K562 (cell line): ENCODE measurements around the gene MYO15B. TPM values are rescaled to one million over a fixed set of nuclear protein-coding genes. Genes with fewer than 3 reads are reported as not detected.

ENCODE experiments used
- ARID1B ChIP-seq: fragments of 450-650 bp; IDR thresholded peaks from 2 replicates; pipeline ENCODE4 v1.6.1; 2016; ENCODE audit warnings: antibody characterized with exemption, mild to moderate bottlenecking, inconsistent platforms
- CAMTA2 ChIP-seq: fragments of 250-450 bp; sonication (Bioruptor Pico); conservative IDR thresholded peaks from 2 replicates; pipeline ENCODE4 v1.5.1; 2022
- CC2D1A ChIP-seq: fragments of 450-650 bp; IDR thresholded peaks from 2 replicates; pipeline ENCODE4 v1.6.1; 2017; ENCODE audit warnings: mild to moderate bottlenecking
- COPS2 ChIP-seq: fragments of 450-650 bp; conservative IDR thresholded peaks from 2 replicates; pipeline ENCODE4 v1.6.1; 2016; ENCODE audit warnings: mild to moderate bottlenecking, moderate library complexity
- CREM ChIP-seq: IDR thresholded peaks from 2 replicates; pipeline ENCODE4 v1.6.1; 2014; ENCODE audit warnings: antibody characterized with exemption, low read depth
- DACH1 ChIP-seq: fragments of 450-650 bp; IDR thresholded peaks from 2 replicates; pipeline ENCODE4 v1.6.1; 2018; ENCODE audit not compliant: partially characterized antibody
- EZH2 ChIP-seq: IDR thresholded peaks from 2 replicates; pipeline ENCODE4 v1.6.1; 2012; ENCODE audit warnings: low read depth, mild to moderate bottlenecking, inconsistent platforms, low read length, borderline replicate concordance
- GTF2A2 ChIP-seq: IDR thresholded peaks from 2 replicates; pipeline ENCODE4 v1.6.1; 2016; ENCODE audit warnings: mild to moderate bottlenecking, missing genetic modification characterization, missing compliant biosample characterization
- HMG20A ChIP-seq: fragments of 450-650 bp; formaldehyde crosslinking; conservative IDR thresholded peaks from 2 replicates; pipeline ENCODE4 v1.4.0; 2020; ENCODE audit warnings: mild to moderate bottlenecking, mixed read lengths
- JUND ChIP-seq, 2 experiments: IDR thresholded peaks; 2 replicates in 1 of 2; 3 replicates in 1 of 2; pipeline ENCODE4 v1.6.1; 2011; ENCODE audit warnings: borderline replicate concordance in 2 of 2, low read depth in 2 of 2, low read length in 2 of 2, improper control_type of control experiment in 1 of 2, missing biosample characterization in 1 of 2, missing genetic modification characterization in 1 of 2, missing genetic modification reagents in 1 of 2
- MTA2 ChIP-seq: fragments of 450-650 bp; IDR thresholded peaks from 2 replicates; pipeline ENCODE4 v1.6.1; 2016; ENCODE audit warnings: low read depth
- MYBL2 ChIP-seq, 2 experiments: fragments of 450-650 bp in 1 of 2; sonication (generic) in 1 of 2; formaldehyde crosslinking in 1 of 2; IDR thresholded peaks; 2 replicates each; pipeline versions ENCODE4 v1.6.1 to v1.8.1; 2017 to 2022; ENCODE audit warnings: borderline replicate concordance in 1 of 2, inconsistent platforms in 1 of 2, low read depth in 1 of 2, mild to moderate bottlenecking in 1 of 2, missing genetic modification reagents in 1 of 2, moderate library complexity in 1 of 2
- NFXL1 ChIP-seq: fragments of 450-650 bp; formaldehyde crosslinking; IDR thresholded peaks from 2 replicates; pipeline ENCODE4 v1.4.0; 2021; ENCODE audit warnings: mild to moderate bottlenecking
- SMAD4 ChIP-seq: fragments of 250-450 bp; sonication (Bioruptor Pico); conservative IDR thresholded peaks from 2 replicates; pipeline ENCODE4 v1.8.0; 2021; ENCODE audit warnings: inconsistent platforms, mild to moderate bottlenecking, moderate library complexity
- SRSF7 ChIP-seq: fragments of 200-400 bp; formaldehyde crosslinking; optimal IDR thresholded peaks from 2 replicates; pipeline ENCODE3; 2017; ENCODE audit warnings: mild to moderate bottlenecking, low read depth, low read length
- XRCC5 ChIP-seq: fragments of 200-400 bp; formaldehyde crosslinking; IDR thresholded peaks from 2 replicates; pipeline ENCODE4 v1.6.1; 2017; ENCODE audit warnings: low read depth, mild to moderate bottlenecking, low read length
- ZC3H4 ChIP-seq: sonication (generic); formaldehyde crosslinking; IDR thresholded peaks from 2 replicates; pipeline ENCODE4 v1.9.0; 2021; ENCODE audit warnings: missing genetic modification reagents, borderline replicate concordance
- ZNF282 ChIP-seq: sonication (generic); formaldehyde crosslinking; IDR thresholded peaks from 2 replicates; pipeline ENCODE4 v1.8.1; 2023; ENCODE audit warnings: missing genetic modification reagents
- ZNF644 ChIP-seq: fragments of 200-800 bp; sonication (Bioruptor generic); IDR thresholded peaks from 2 replicates; pipeline ENCODE4 v1.6.1; 2016; ENCODE audit warnings: low read depth, missing genetic modification characterization, missing compliant biosample characterization
- ZNF79 ChIP-seq: fragments of 250-450 bp; sonication (Bioruptor Pico); IDR thresholded peaks from 2 replicates; pipeline ENCODE4 v1.4.0; 2020; ENCODE audit warnings: low read depth, mild to moderate bottlenecking, moderate library complexity
- polyA plus RNA-seq, 8 experiments: library from polyadenylated mRNA; depleted of rRNA in 4 of 8; stranded (reverse) in 5 of 8; unstranded in 3 of 8; fragments of >200 nt; fragmentation: Nextera tagmentation in 2 of 8; fragmentation: Illumina TruSeq in 1 of 8; extraction: Ambion mirVana in 2 of 8; extraction: Trizol in 1 of 8; gene quantifications; 2 replicates each; pipeline versions ENCODE4 v1.2.1 to v1.2.3, GENCODE V29; 2011 to 2014; ENCODE audit warnings: inconsistent platforms in 1 of 8, missing spikeins in 1 of 8
- total RNA-seq, 7 experiments: library from RNA; depleted of rRNA in 6 of 7; stranded (reverse); fragments of >200 nt in 6 of 7; fragmentation: Illumina TruSeq in 2 of 7; extraction: Trizol in 2 of 7; gene quantifications; 2 replicates each; pipeline versions ENCODE4 v1.2.1 to v1.2.3, GENCODE V29; 2011 to 2021; ENCODE audit warnings: low replicate concordance in 1 of 7
- TF ChIP-seq, protein P1 (sequence below), 2 experiments: fragments of 450-650 bp; conservative IDR thresholded peaks; 2 replicates each; pipeline ENCODE4 v1.6.1; 2017; ENCODE audit warnings: mild to moderate bottlenecking in 2 of 2, moderate library complexity in 2 of 2
- TF ChIP-seq, protein P2 (sequence below): sonication (generic); formaldehyde crosslinking; IDR thresholded peaks from 2 replicates; pipeline ENCODE4 v1.8.0; 2023; ENCODE audit warnings: mild to moderate bottlenecking, missing genetic modification reagents

MYO15B gene
- total and polyA plus RNA-seq, 9 of the 15 experiments (the other 6 are each of a cell fraction or from before 2014, with no cell fraction given) = 0.05 to 3.1 (median 0.83) TPM; not detected in 2

DNA sequence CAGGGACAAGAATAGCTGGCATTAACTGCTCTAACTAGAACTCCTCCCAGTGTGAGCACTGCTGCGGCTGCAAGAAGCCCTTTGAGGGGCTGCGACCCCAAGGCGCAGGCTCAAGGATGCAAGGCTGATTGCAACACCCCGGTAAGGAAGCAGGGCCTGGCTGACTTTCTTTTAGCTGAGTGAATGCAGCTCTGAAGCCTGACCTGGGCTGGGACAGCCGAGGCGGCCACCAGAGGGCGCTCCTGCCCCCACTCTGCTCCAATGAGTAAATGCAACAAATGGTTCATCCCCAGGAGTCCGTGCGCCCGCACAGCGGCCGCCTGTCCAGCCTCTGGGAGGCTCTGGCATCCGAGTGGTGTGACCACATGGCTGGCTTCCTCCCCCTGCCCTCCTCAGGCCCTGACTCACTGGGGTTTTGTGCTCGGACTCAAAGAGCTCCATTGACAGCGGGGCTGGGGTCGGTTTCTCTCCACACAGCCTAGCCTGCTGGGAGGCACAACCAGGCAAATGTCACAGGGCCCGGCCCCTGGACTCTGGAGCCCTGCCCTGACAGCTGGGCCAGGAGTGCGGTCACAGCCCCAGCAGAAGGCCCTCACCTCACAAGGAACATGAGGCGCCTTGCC is 45.4 kb downstream of the MYO15B start, which contains the start of gene SMIM5 (continued):
- TF ChIP-seq, protein P1, sequence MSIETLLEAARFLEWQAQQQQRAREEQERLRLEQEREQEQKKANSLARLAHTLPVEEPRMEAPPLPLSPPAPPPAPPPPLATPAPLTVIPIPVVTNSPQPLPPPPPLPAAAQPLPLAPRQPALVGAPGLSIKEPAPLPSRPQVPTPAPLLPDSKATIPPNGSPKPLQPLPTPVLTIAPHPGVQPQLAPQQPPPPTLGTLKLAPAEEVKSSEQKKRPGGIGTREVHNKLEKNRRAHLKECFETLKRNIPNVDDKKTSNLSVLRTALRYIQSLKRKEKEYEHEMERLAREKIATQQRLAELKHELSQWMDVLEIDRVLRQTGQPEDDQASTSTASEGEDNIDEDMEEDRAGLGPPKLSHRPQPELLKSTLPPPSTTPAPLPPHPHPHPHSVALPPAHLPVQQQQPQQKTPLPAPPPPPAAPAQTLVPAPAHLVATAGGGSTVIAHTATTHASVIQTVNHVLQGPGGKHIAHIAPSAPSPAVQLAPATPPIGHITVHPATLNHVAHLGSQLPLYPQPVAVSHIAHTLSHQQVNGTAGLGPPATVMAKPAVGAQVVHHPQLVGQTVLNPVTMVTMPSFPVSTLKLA (conservative IDR thresholded peaks at IDR 0.05) = 0 out of 4 replicates have a peak, but pooled peaks of 1 of the 2 experiments have one; percentile 10
- no peak for TF ChIP-seq NFXL1 (CRISPR knock-in tag)
- 0 out of 2 replicates have a peak, but pooled peaks have one; percentile 15 for TF ChIP-seq ARID1B
- no peak for TF ChIP-seq EZH2
- TF ChIP-seq MYBL2 (IDR thresholded peaks at IDR 0.05; ENCODE audit: low read depth) = no peak
- TF ChIP-seq MYBL2 (CRISPR knock-in tag; IDR thresholded peaks at IDR 0.05; ENCODE audit: borderline replicate concordance) = no peak
- TF ChIP-seq XRCC5 = peak; percentile 87; the same call in 1 of the 2 replicates
- TF ChIP-seq ZNF79 (CRISPR knock-in tag) = no peak
- no peak for TF ChIP-seq MTA2
- TF ChIP-seq JUND (IDR thresholded peaks at IDR 0.05; ENCODE audit: borderline replicate concordance, low read depth, low read length) = 0 out of 2 replicates have a peak, but pooled peaks have one; percentile 12
- no peak; the same call in 2 of the 3 replicates for TF ChIP-seq JUND (tag; IDR thresholded peaks at IDR 0.05; ENCODE audit: borderline replicate concordance, low read depth, low read length)
- TF ChIP-seq HMG20A (CRISPR knock-in tag) = no peak
- no peak for TF ChIP-seq COPS2
- TF ChIP-seq DACH1 = no peak
- TF ChIP-seq, protein P2, sequence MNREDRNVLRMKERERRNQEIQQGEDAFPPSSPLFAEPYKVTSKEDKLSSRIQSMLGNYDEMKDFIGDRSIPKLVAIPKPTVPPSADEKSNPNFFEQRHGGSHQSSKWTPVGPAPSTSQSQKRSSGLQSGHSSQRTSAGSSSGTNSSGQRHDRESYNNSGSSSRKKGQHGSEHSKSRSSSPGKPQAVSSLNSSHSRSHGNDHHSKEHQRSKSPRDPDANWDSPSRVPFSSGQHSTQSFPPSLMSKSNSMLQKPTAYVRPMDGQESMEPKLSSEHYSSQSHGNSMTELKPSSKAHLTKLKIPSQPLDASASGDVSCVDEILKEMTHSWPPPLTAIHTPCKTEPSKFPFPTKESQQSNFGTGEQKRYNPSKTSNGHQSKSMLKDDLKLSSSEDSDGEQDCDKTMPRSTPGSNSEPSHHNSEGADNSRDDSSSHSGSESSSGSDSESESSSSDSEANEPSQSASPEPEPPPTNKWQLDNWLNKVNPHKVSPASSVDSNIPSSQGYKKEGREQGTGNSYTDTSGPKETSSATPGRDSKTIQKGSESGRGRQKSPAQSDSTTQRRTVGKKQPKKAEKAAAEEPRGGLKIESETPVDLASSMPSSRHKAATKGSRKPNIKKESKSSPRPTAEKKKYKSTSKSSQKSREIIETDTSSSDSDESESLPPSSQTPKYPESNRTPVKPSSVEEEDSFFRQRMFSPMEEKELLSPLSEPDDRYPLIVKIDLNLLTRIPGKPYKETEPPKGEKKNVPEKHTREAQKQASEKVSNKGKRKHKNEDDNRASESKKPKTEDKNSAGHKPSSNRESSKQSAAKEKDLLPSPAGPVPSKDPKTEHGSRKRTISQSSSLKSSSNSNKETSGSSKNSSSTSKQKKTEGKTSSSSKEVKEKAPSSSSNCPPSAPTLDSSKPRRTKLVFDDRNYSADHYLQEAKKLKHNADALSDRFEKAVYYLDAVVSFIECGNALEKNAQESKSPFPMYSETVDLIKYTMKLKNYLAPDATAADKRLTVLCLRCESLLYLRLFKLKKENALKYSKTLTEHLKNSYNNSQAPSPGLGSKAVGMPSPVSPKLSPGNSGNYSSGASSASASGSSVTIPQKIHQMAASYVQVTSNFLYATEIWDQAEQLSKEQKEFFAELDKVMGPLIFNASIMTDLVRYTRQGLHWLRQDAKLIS = 0 out of 2 replicates have a peak, but pooled peaks have one; percentile 49
- no peak for TF ChIP-seq SRSF7
- TF ChIP-seq CC2D1A = 0 out of 2 replicates have a peak, but pooled peaks have one; percentile 29
- TF ChIP-seq ZNF282 = peak; percentile 54; the same call in 1 of the 2 replicates
- TF ChIP-seq CAMTA2 = no peak
- TF ChIP-seq GTF2A2 (tag) = no peak
- no peak for TF ChIP-seq CREM
- 0 out of 2 replicates have a peak, but pooled peaks have one; percentile 20 for TF ChIP-seq SMAD4 (CRISPR knock-in tag)
- TF ChIP-seq ZNF644 = no peak
- no peak for TF ChIP-seq ZC3H4 (CRISPR knock-in tag)
